PC-9 (cell line): Measurements from ENCODE around the gene SREK1.

ENCODE experiments used
- CTCF ChIP-seq: fragments of 200-600 bp; sonication (generic); conservative IDR thresholded peaks from 2 replicates; pipeline ENCODE4 v1.6.1; 2017; ENCODE audit warnings: mixed run types, antibody characterized with exemption, mild to moderate bottlenecking, moderate library complexity
- EZH2 ChIP-seq: fragments of 200-600 bp; sonication (generic); IDR thresholded peaks from 2 replicates; pipeline ENCODE4 v1.8.0; 2017; ENCODE audit warnings: antibody characterized with exemption, low read depth

GRCh38 chr5:66145737-66146136 is 1.6 kb downstream of the SREK1 start:
- TF ChIP-seq CTCF, result no peak
- TF ChIP-seq EZH2, result no peak
